HCT116 (cell line): ENCODE results near the gene PLCB1. TPM values are rescaled to one million over a fixed set of nuclear protein-coding genes. Genes with fewer than 3 reads are reported as not detected.

Source experiments
- ATAC-seq: fragments of 200-7000 bp; cut with Tn5 transposase; 2 replicates; pipeline ENCODE4 v1.9.1; 2020; ENCODE audit warnings: mild to moderate bottlenecking, moderate library complexity
- BruUV-seq: library from RNA; stranded (reverse); fragments of 400-500 nt; replicated peaks from 2 replicates; lab custom pipeline; 2021; lab: Mats Ljungman, UMichigan
- CTCF ChIA-PET: fragments of 300-600 bp; sonication (Branson Sonifier 250); formaldehyde crosslinking; loops from one replicate; lab custom pipeline; 2021; ENCODE audit warnings: antibody characterized with exemption; lab: Charles Lee
- POLR2A ChIA-PET: fragments of 300-600, 350-600 bp; sonication (Branson Sonifier 250); formaldehyde crosslinking; loops from one replicate; lab custom pipeline; 2021; ENCODE audit warnings: antibody characterized with exemption; lab: Charles Lee
- RAD21 ChIA-PET, 2 experiments: fragments of 300-600 bp; sonication (Branson Sonifier 250); formaldehyde crosslinking; loops; one replicate each; lab custom pipeline; 2023; ENCODE audit warnings: low total read pairs in 2 of 2; ENCODE audit not compliant: uncharacterized antibody in 2 of 2, unreplicated experiment in 2 of 2, low non-redundant PET in 1 of 2; lab: Charles Lee
- DNase-seq: peaks from one replicate; pipeline ENCODE4 v3.0.0-alpha.2; 2010; ENCODE audit warnings: low read depth, low spot score
- H2AFZ ChIP-seq: fragments of 200-600 bp; shearing (Covaris generic), sonication (generic); 2 replicates; pipeline ENCODE4 v1.6.1; 2017; ENCODE audit warnings: low read depth, mixed run types, mixed read lengths, antibody characterized with exemption, low read length; ENCODE audit not compliant: poor library complexity, severe bottlenecking
- H3K27ac ChIP-seq: 2 replicates; pipeline ENCODE4 v1.5.1; 2012; ENCODE audit warnings: low read depth, low read length
- H3K27me3 ChIP-seq: fragments of 200-600 bp; sonication (generic); 2 replicates; pipeline ENCODE4 v1.6.1; 2016; ENCODE audit warnings: mixed run types, low read length, mixed read lengths; ENCODE audit not compliant: insufficient read depth
- H3K36me3 ChIP-seq, 2 experiments: fragments of 200-500 bp in 1 of 2; fragments of 200-600 bp in 1 of 2; sonication (Bioruptor generic) in 1 of 2; sonication (generic) in 1 of 2; 2 replicates each; pipeline versions ENCODE4 v1.5.1 to v1.6.1; 2014 to 2016; ENCODE audit warnings: low read length in 2 of 2, inconsistent platforms in 1 of 2, mixed read lengths in 1 of 2, mixed run types in 1 of 2; ENCODE audit not compliant: insufficient read depth in 2 of 2, control insufficient read depth in 1 of 2
- H3K4me1 ChIP-seq, 2 experiments: fragments of 200-600 bp in 1 of 2; sonication (generic) in 1 of 2; 2 replicates each; pipeline versions ENCODE4 v1.5.1 to v1.6.1; 2012 to 2017; ENCODE audit warnings: low read length in 2 of 2, inconsistent platforms in 1 of 2, mild to moderate bottlenecking in 1 of 2, mixed read lengths in 1 of 2, mixed run types in 1 of 2, moderate library complexity in 1 of 2; ENCODE audit not compliant: insufficient read depth in 2 of 2, control insufficient read depth in 1 of 2
- H3K4me2 ChIP-seq: fragments of 200-600 bp; sonication (generic); 2 replicates; pipeline ENCODE4 v1.6.1; 2017; ENCODE audit warnings: mixed run types, low read length, mixed read lengths
- H3K4me3 ChIP-seq, 2 experiments: fragments of 200-600 bp in 1 of 2; sonication (generic) in 1 of 2; replicated peaks in 1 of 2; 2 replicates each; pipeline ENCODE4 v1.5.1; 2011 to 2016; ENCODE audit warnings: low read length in 2 of 2, control low read depth in 1 of 2, low read depth in 1 of 2, mild to moderate bottlenecking in 1 of 2, mixed read lengths in 1 of 2, mixed run types in 1 of 2
- H3K79me2 ChIP-seq: fragments of 200-600 bp; sonication (generic); 2 replicates; pipeline ENCODE4 v1.6.1; 2017; ENCODE audit warnings: mild to moderate bottlenecking, mixed run types, low read length, moderate library complexity, mixed read lengths; ENCODE audit not compliant: insufficient read depth
- H3K9ac ChIP-seq: fragments of 200-600 bp; sonication (generic); 2 replicates; pipeline ENCODE4 v1.6.1; 2016; ENCODE audit warnings: low read length, mixed read lengths
- H3K9me2 ChIP-seq: fragments of 200-600 bp; sonication (generic), shearing (Covaris generic); 2 replicates; pipeline ENCODE4 v1.6.1; 2017; ENCODE audit warnings: mixed run types, mild to moderate bottlenecking, moderate library complexity; ENCODE audit not compliant: insufficient read depth
- H3K9me3 ChIP-seq, 2 experiments: fragments of 200-500 bp in 1 of 2; fragments of 200-600 bp in 1 of 2; sonication (Bioruptor generic) in 1 of 2; sonication (generic) in 1 of 2; 2 replicates each; pipeline ENCODE4 v1.6.1; 2014 to 2017; ENCODE audit warnings: low read length in 2 of 2, mixed read lengths in 2 of 2, inconsistent platforms in 1 of 2, low read depth in 1 of 2, mild to moderate bottlenecking in 1 of 2, mixed run types in 1 of 2, moderate library complexity in 1 of 2; ENCODE audit not compliant: control insufficient read depth in 1 of 2, insufficient read depth in 1 of 2
- H4K20me1 ChIP-seq: fragments of 200-600 bp; sonication (generic), shearing (Covaris generic); 2 replicates; pipeline ENCODE4 v1.6.1; 2017; ENCODE audit warnings: mixed run types, mild to moderate bottlenecking, moderate library complexity; ENCODE audit not compliant: insufficient read depth
- CBX3 ChIP-seq: IDR thresholded peaks from 2 replicates; pipeline ENCODE4 v1.6.1; 2012; ENCODE audit warnings: low read depth
- POLR2A ChIP-seq: IDR thresholded peaks from 2 replicates; pipeline ENCODE4 v1.7.0; 2011; ENCODE audit warnings: borderline replicate concordance; ENCODE audit not compliant: insufficient read depth, insufficient read length; ENCODE audit errors: extremely low read depth
- POLR2AphosphoS5 ChIP-seq: IDR thresholded peaks from 2 replicates; pipeline ENCODE4 v1.6.1; 2011; ENCODE audit warnings: mild to moderate bottlenecking, low read depth, low read length, moderate library complexity
- RAD21 ChIP-seq: IDR thresholded peaks from 2 replicates; pipeline ENCODE4 v1.6.1; 2012; ENCODE audit warnings: low read depth, mild to moderate bottlenecking
- SIN3A ChIP-seq: IDR thresholded peaks from 2 replicates; pipeline ENCODE4 v1.6.1; 2012; ENCODE audit warnings: low read depth
- SP1 ChIP-seq: IDR thresholded peaks from 2 replicates; pipeline ENCODE4 v1.6.1; 2012; ENCODE audit warnings: low read depth
- SRF ChIP-seq: IDR thresholded peaks from 2 replicates; pipeline ENCODE4 v1.6.1; 2012; ENCODE audit warnings: low read depth
- TCF7L2 ChIP-seq: IDR thresholded peaks from 2 replicates; pipeline ENCODE4 v1.7.0; 2011; ENCODE audit warnings: borderline replicate concordance, inconsistent platforms; ENCODE audit not compliant: insufficient read depth, insufficient read length; ENCODE audit errors: extremely low read depth
- YY1 ChIP-seq: IDR thresholded peaks from 2 replicates; pipeline ENCODE4 v1.6.1; 2011; ENCODE audit warnings: low read length, low read depth, moderate library complexity, mild to moderate bottlenecking; ENCODE audit not compliant: insufficient replicate concordance; ENCODE audit errors: extremely low read depth
- ZBTB33 ChIP-seq: IDR thresholded peaks from 2 replicates; pipeline ENCODE4 v1.6.1; 2011; ENCODE audit warnings: mild to moderate bottlenecking, low read length, moderate library complexity; ENCODE audit not compliant: insufficient replicate concordance; ENCODE audit errors: extremely low read depth
- ZFX ChIP-seq: fragments of 450-650 bp; IDR thresholded peaks from 2 replicates; pipeline ENCODE4 v1.6.1; 2017
- ZNF274 ChIP-seq: fragments of 200-500 bp; sonication (Bioruptor generic); IDR thresholded peaks from 2 replicates; pipeline ENCODE4 v1.6.1; 2014; ENCODE audit warnings: mild to moderate bottlenecking, low read depth, low read length, inconsistent platforms
- intact Hi-C: fragments of 100-400 bp; cut with micrococcal nuclease; formaldehyde crosslinking; loops from 2 replicates; pipeline ENCODE4 v1.10.0; 2022
- total RNA-seq: library from RNA; stranded (reverse); gene quantifications from one replicate; pipeline ENCODE4 v1.2.1, GENCODE V29; 2021; ENCODE audit not compliant: unreplicated experiment
- TF ChIP-seq, protein P1 (sequence below): IDR thresholded peaks from 2 replicates; pipeline ENCODE4 v1.6.1; 2012; ENCODE audit warnings: low read depth
- TF ChIP-seq, protein P2 (sequence below): IDR thresholded peaks from 2 replicates; pipeline ENCODE4 v1.6.1; 2012

Gene PLCB1
- total RNA-seq, 1 experiment from 2014 or later: 15.8 TPM

- RAD21 ChIA-PET: no interaction called here
- Histone ChIP-seq H4K20me1 (no peaks in the 10 kb centered on the region), H2AFZ (no peak overlapping the region), H3K4me2 (no peak overlapping the region), H3K27ac (no peak overlapping the region), H3K79me2 (no peaks in the 10 kb centered on the region), H3K36me3 (no peaks in the 10 kb centered on the region), H3K27me3 (no peaks in the 10 kb centered on the region), H3K9me3 (no peaks in the 10 kb centered on the region), H3K4me1 (peaks cover 19 to 24% of the 10 kb centered on the region in 2 experiments), H3K4me3 (no peak overlapping the region), H3K9me2 (no peaks in the 10 kb centered on the region), H3K9ac (no peak overlapping the region)
- POLR2A ChIA-PET: no interaction called here
- ATAC-seq (no peak), DNase-seq (no peak)
- BruUV-seq: no TSS peak
- intact Hi-C loops: no loop called here
- TF ChIP-seq RAD21 (no peak), ZNF274 (no peak), ZFX (no peak), ZBTB33 (no peak), SP1 (no peak), SRF (no peak), TCF7L2 (no peak), POLR2AphosphoS5 (no peak), SIN3A (no peak), YY1 (no peak), CBX3 (no peak), POLR2A (no peak)
- TF ChIP-seq, protein P1, sequence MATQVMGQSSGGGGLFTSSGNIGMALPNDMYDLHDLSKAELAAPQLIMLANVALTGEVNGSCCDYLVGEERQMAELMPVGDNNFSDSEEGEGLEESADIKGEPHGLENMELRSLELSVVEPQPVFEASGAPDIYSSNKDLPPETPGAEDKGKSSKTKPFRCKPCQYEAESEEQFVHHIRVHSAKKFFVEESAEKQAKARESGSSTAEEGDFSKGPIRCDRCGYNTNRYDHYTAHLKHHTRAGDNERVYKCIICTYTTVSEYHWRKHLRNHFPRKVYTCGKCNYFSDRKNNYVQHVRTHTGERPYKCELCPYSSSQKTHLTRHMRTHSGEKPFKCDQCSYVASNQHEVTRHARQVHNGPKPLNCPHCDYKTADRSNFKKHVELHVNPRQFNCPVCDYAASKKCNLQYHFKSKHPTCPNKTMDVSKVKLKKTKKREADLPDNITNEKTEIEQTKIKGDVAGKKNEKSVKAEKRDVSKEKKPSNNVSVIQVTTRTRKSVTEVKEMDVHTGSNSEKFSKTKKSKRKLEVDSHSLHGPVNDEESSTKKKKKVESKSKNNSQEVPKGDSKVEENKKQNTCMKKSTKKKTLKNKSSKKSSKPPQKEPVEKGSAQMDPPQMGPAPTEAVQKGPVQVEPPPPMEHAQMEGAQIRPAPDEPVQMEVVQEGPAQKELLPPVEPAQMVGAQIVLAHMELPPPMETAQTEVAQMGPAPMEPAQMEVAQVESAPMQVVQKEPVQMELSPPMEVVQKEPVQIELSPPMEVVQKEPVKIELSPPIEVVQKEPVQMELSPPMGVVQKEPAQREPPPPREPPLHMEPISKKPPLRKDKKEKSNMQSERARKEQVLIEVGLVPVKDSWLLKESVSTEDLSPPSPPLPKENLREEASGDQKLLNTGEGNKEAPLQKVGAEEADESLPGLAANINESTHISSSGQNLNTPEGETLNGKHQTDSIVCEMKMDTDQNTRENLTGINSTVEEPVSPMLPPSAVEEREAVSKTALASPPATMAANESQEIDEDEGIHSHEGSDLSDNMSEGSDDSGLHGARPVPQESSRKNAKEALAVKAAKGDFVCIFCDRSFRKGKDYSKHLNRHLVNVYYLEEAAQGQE: no peak
- TF ChIP-seq, protein P2, sequence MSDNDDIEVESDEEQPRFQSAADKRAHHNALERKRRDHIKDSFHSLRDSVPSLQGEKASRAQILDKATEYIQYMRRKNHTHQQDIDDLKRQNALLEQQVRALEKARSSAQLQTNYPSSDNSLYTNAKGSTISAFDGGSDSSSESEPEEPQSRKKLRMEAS: no peak
- CTCF ChIA-PET: no interaction called here
Observed at GRCh38 chr20:8155229-8155628, 23.2 kb downstream of the PLCB1 start.
